ENCODE results near the gene TPRX1. TPM values are rescaled to one million over a fixed set of nuclear protein-coding genes. Genes with fewer than 3 reads are reported as not detected.

TPRX1 gene
- total and polyA plus RNA-seq, 2 of the 4 experiments (the other 2 are of a cell fraction), result not detected

DNA sequence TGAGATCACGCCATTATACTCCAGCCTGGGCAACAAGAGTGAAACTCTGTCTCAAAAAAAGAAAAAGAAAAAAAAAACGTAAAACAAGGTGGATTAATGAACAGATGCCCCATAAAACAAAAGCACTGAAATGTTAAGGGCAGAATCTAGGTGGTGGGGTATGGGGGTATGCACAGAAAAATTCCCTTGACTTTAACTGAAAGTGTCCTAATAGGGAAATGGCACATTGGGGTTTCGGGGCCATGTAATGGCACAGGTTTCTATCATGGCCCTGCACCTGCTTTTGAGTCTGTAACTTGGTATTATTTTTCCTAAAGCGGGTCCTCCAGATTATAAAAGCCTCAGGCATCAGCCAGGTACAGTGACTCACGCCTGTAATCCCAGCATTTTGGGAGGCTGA lies 42.8 kb downstream of the TPRX1 start:
- H3K4me2 ChIP-seq (ENCODE audit: low read depth, low read length), result no peak overlapping the region
- intact Hi-C loops (cut with micrococcal nuclease), result no loop called here
- no peak overlapping the region for H3K4me3 ChIP-seq (ENCODE audit: insufficient read depth, low read depth, low read length)
- DNase-seq, result no peak
- H2AFZ ChIP-seq (replicated peaks; ENCODE audit: low read length, poor library complexity), result no peak overlapping the region
- ChIA-PET POLR2A (ENCODE audit: unreplicated experiment) (no interaction called here), CTCF (no interaction called here)
- no peak overlapping the region for H3K4ac ChIP-seq (ENCODE audit: low read depth, low read length)
- no peak for ATAC-seq (ENCODE audit: low read depth)
- no peak overlapping the region for H3K14ac ChIP-seq (replicated peaks; ENCODE audit: low read depth, low read length)
- WGBS, 2 experiments (ENCODE audit: extremely low coverage in 2 of 2, insufficient read length in 1 of 2), result no CpG with 5 or more reads among the region's 5 CpGs
- H3K4me1 ChIP-seq (ENCODE audit: control insufficient read depth, insufficient read depth, low read length), result no peaks in the 10 kb centered on the region
- peaks cover 29% of the 10 kb centered on the region for H3K36me3 ChIP-seq (ENCODE audit: control insufficient read depth, insufficient read depth, low read length)
- no peak overlapping the region for H2AK9ac ChIP-seq (replicated peaks; ENCODE audit: low read depth, low read length, poor library complexity)
- no TSS peak for BruUV-seq (replicated peaks)
- no peak overlapping the region for H2BK5ac ChIP-seq (ENCODE audit: low read depth, low read length, poor library complexity, severe bottlenecking)
- no peak overlapping the region for H3K18ac ChIP-seq (ENCODE audit: low read depth, low read length)
- H2BK15ac ChIP-seq (ENCODE audit: low read depth, low read length), result no peak overlapping the region
- H3K9me3 ChIP-seq (ENCODE audit: control insufficient read depth, insufficient read depth, low read length), result no peaks in the 10 kb centered on the region
- H4K20me1 ChIP-seq (ENCODE audit: insufficient read depth, low read length), result no peaks in the 10 kb centered on the region
- in situ Hi-C loops (cut with MboI; ENCODE audit: low sequenced_read_pairs), result no loop called here
- H4K91ac ChIP-seq (ENCODE audit: insufficient read depth, low read depth, low read length), result no peak overlapping the region
- H3K27ac ChIP-seq (ENCODE audit: insufficient read depth, low read length), result no peak overlapping the region
- H2AK5ac ChIP-seq (ENCODE audit: low read depth, low read length), result no peak overlapping the region
- no peak overlapping the region for H2BK20ac ChIP-seq (ENCODE audit: low read depth, low read length)
- H4K5ac ChIP-seq (ENCODE audit: low read depth, low read length), result no peak overlapping the region
- dilution Hi-C loops (cut with HindIII; ENCODE audit: low sequenced_read_pairs, unreplicated experiment), result no loop called here
- no peak overlapping the region for H3K56ac ChIP-seq (ENCODE audit: extremely low read depth, insufficient read depth, low read length)
- no peaks in the 10 kb centered on the region; a peak in 1 of 4 replicates for H3K79me1 ChIP-seq (ENCODE audit: low read depth in 1 of 2, low read length in 2 of 2)
- H2BK120ac ChIP-seq (ENCODE audit: low read depth, low read length), result no peak overlapping the region
- H4K8ac ChIP-seq (ENCODE audit: low read depth in 2 of 2, low read length in 2 of 2), result no peak overlapping the region
- no peak for TF ChIP-seq POLR2A (IDR thresholded peaks at IDR 0.05; ENCODE audit: low read depth, low read length)
- TF ChIP-seq MAFK (IDR thresholded peaks at IDR 0.05; ENCODE audit: low read depth, low read length), result no peak
- TF ChIP-seq SMC3 (IDR thresholded peaks at IDR 0.05; ENCODE audit: low read depth, low read length), result no peak
- TF ChIP-seq CHD1 (IDR thresholded peaks at IDR 0.05; ENCODE audit: low read depth, low read length), result no peak
- TF ChIP-seq, protein P1, sequence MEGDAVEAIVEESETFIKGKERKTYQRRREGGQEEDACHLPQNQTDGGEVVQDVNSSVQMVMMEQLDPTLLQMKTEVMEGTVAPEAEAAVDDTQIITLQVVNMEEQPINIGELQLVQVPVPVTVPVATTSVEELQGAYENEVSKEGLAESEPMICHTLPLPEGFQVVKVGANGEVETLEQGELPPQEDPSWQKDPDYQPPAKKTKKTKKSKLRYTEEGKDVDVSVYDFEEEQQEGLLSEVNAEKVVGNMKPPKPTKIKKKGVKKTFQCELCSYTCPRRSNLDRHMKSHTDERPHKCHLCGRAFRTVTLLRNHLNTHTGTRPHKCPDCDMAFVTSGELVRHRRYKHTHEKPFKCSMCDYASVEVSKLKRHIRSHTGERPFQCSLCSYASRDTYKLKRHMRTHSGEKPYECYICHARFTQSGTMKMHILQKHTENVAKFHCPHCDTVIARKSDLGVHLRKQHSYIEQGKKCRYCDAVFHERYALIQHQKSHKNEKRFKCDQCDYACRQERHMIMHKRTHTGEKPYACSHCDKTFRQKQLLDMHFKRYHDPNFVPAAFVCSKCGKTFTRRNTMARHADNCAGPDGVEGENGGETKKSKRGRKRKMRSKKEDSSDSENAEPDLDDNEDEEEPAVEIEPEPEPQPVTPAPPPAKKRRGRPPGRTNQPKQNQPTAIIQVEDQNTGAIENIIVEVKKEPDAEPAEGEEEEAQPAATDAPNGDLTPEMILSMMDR (conservative IDR thresholded peaks at IDR 0.05; ENCODE audit: low read depth, low read length), result no peak
- TF ChIP-seq FOS (IDR thresholded peaks at IDR 0.05; ENCODE audit: low read depth, low read length), result no peak
- H3K27me3 ChIP-seq (ENCODE audit: control insufficient read depth, insufficient read depth, low read length), result no peaks in the 10 kb centered on the region
- H3K23ac ChIP-seq (ENCODE audit: low read depth, low read length), result no peak overlapping the region
- no peak overlapping the region for H3K9ac ChIP-seq (ENCODE audit: low read depth, low read length)
- H3K9me1 ChIP-seq (ENCODE audit: insufficient read depth, low read length), result no peaks in the 10 kb centered on the region

Data from IMR-90 (cell line).